Ureter (tissue), 1 donor: Measurements from ENCODE around the gene LPAR4. TPM values are rescaled to one million over a fixed set of nuclear protein-coding genes. Genes with fewer than 3 reads are reported as not detected.

Experiments
- total RNA-seq: library from RNA; stranded (reverse); gene quantifications from one replicate; pipeline ENCODE4 v1.2.4, GENCODE V29; 2023
- donor health status: DM: yes; HTN: yes; CAD: no.

The LPAR4 gene
- total RNA-seq, 1 donor from 2014 or later, result 0.18 TPM

Other genes with a start within 250 kb of the LPAR4 start
- gene RTL3, start 88.4 kb upstream of the LPAR4 start, total RNA-seq, result not detected
- gene P2RY10, start 197.7 kb downstream of the LPAR4 start, total RNA-seq, result 0.39 TPM